ENCODE measurements around the gene IP6K1. TPM values are rescaled to one million over a fixed set of nuclear protein-coding genes. Genes with fewer than 3 reads are reported as not detected.

IP6K1 gene
- total RNA-seq, 1 donor from 2014 or later, result 56.4 TPM

DNA sequence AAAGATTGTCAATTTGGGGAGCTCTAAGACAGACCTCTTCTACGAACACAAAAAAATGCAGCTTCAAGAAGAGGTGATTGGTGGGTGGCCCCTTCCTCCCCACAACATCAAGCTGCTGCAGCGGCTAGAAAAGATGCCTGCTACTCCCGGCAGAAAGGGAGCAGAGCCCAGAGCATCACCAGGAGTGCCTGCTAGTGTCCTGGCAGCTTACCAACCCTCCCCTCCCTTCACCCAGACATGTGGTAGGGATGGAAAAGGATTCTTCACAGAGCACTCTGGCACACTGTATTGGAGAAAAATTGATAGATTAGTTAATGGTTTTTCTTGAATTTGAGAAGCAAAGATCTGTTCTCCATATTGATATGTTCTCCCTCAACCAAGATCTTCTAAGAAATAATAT lies 10.8 kb downstream of the IP6K1 start:
- no peaks in the 10 kb centered on the region for H3K27me3 Mint-ChIP-seq (ENCODE audit: unreplicated experiment)
- DNase-seq (ENCODE audit: low spot score), result no peak
- no peak for TF ChIP-seq CTCF (IDR thresholded peaks at IDR 0.05; ENCODE audit: unreplicated experiment)
- no peak overlapping the region for H3K27ac Mint-ChIP-seq (ENCODE audit: unreplicated experiment)
- no peaks in the 10 kb centered on the region for H3K4me1 Mint-ChIP-seq (ENCODE audit: unreplicated experiment)
- peaks cover 9% of the 10 kb centered on the region for H3K36me3 Mint-ChIP-seq (ENCODE audit: low read depth, unreplicated experiment)
- H3K4me3 Mint-ChIP-seq (ENCODE audit: unreplicated experiment), result no peak overlapping the region
- H3K9me3 Mint-ChIP-seq (ENCODE audit: unreplicated experiment), result no peaks in the 10 kb centered on the region

GRCh38 chr3:49772703-49773102 lies 13.6 kb downstream of the IP6K1 start:
- Mint-ChIP-seq H3K27me3 (ENCODE audit: unreplicated experiment) (no peaks in the 10 kb centered on the region), H3K4me1 (ENCODE audit: unreplicated experiment) (peaks cover 5% of the 10 kb centered on the region), H3K27ac (ENCODE audit: unreplicated experiment) (no peak overlapping the region), H3K36me3 (ENCODE audit: low read depth, unreplicated experiment) (peaks cover 3% of the 10 kb centered on the region), H3K4me3 (ENCODE audit: unreplicated experiment) (no peak overlapping the region), H3K9me3 (ENCODE audit: unreplicated experiment) (no peaks in the 10 kb centered on the region)
- TF ChIP-seq CTCF (IDR thresholded peaks at IDR 0.05; ENCODE audit: unreplicated experiment), result no peak
- DNase-seq (ENCODE audit: low spot score), result no peak

- H3K27ac Mint-ChIP-seq (ENCODE audit: unreplicated experiment), result no peak overlapping the region
- DNase-seq (ENCODE audit: low spot score), result no peak
- no peak overlapping the region for H3K4me3 Mint-ChIP-seq (ENCODE audit: unreplicated experiment)
- no peaks in the 10 kb centered on the region for H3K9me3 Mint-ChIP-seq (ENCODE audit: unreplicated experiment)
- TF ChIP-seq CTCF (IDR thresholded peaks at IDR 0.05; ENCODE audit: unreplicated experiment), result no peak
- no peaks in the 10 kb centered on the region for H3K36me3 Mint-ChIP-seq (ENCODE audit: low read depth, unreplicated experiment)
- H3K4me1 Mint-ChIP-seq (ENCODE audit: unreplicated experiment), result peaks cover 5% of the 10 kb centered on the region
- H3K27me3 Mint-ChIP-seq (ENCODE audit: unreplicated experiment), result no peaks in the 10 kb centered on the region
Observed at GRCh38 chr3:49771340-49771938, 14.9 kb downstream of the IP6K1 start.

DNA sequence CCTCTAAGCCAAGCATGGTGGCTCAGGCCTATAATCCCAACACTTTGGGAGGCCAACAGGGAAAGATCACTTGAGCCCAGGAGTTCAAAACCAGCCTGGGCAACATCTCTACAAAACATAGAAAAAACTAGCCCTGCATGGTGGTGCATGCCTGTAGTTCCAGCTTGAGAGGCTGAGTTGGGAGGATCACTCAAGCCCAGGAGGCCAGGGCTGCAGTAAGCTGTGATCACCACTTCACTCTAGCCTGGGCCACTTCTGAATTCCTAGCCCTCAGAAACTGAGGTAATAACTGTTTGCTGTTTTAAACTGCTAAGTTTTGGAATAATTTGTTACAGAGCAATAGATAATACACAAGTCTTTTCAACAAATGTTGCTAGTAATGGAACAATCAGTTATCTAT lies 16.4 kb downstream of the IP6K1 start:
- Mint-ChIP-seq H3K4me1 (ENCODE audit: unreplicated experiment) (peaks cover 5% of the 10 kb centered on the region), H3K9me3 (ENCODE audit: unreplicated experiment) (no peaks in the 10 kb centered on the region), H3K27me3 (ENCODE audit: unreplicated experiment) (no peaks in the 10 kb centered on the region), H3K36me3 (ENCODE audit: low read depth, unreplicated experiment) (peaks cover 2% of the 10 kb centered on the region), H3K27ac (ENCODE audit: unreplicated experiment) (no peak overlapping the region), H3K4me3 (ENCODE audit: unreplicated experiment) (no peak overlapping the region)
- no peak for DNase-seq (ENCODE audit: low spot score)
- no peak for TF ChIP-seq CTCF (IDR thresholded peaks at IDR 0.05; ENCODE audit: unreplicated experiment)

- DNase-seq (ENCODE audit: low spot score), result no peak
- H3K4me1 Mint-ChIP-seq (ENCODE audit: unreplicated experiment), result peaks cover 5% of the 10 kb centered on the region
- peaks cover 4% of the 10 kb centered on the region for H3K36me3 Mint-ChIP-seq (ENCODE audit: low read depth, unreplicated experiment)
- no peaks in the 10 kb centered on the region for H3K9me3 Mint-ChIP-seq (ENCODE audit: unreplicated experiment)
- H3K27ac Mint-ChIP-seq (ENCODE audit: unreplicated experiment), result no peak overlapping the region
- TF ChIP-seq CTCF (IDR thresholded peaks at IDR 0.05; ENCODE audit: unreplicated experiment), result no peak
- H3K4me3 Mint-ChIP-seq (ENCODE audit: unreplicated experiment), result no peak overlapping the region
- H3K27me3 Mint-ChIP-seq (ENCODE audit: unreplicated experiment), result no peaks in the 10 kb centered on the region
Observed at GRCh38 chr3:49769286-49769915, 16.9 kb downstream of the IP6K1 start.
